Liver (tissue), 9 donors: Measurements from ENCODE around the gene CTU2. TPM values are rescaled to one million over a fixed set of nuclear protein-coding genes. Genes with fewer than 3 reads are reported as not detected.

Experiments
- DNase-seq: peaks from one replicate; pipeline ENCODE4 v3.0.0-alpha.2; 2017; ENCODE audit warnings: low spot score
- H3K27ac ChIP-seq, 2 donors: one replicate each; pipeline ENCODE4 v1.7.0; 2013; ENCODE audit warnings: inconsistent platforms in 2 of 2, low read length in 2 of 2, control low read depth in 1 of 2, low read depth in 1 of 2, mild to moderate bottlenecking in 1 of 2
- H3K27me3 ChIP-seq, 4 donors: one replicate each; pipeline versions ENCODE4 v1.6.1 to v1.7.0; 2013; ENCODE audit warnings: low read length in 3 of 4, inconsistent platforms in 1 of 4, mild to moderate bottlenecking in 1 of 4, moderate library complexity in 1 of 4; ENCODE audit not compliant: control insufficient read depth in 4 of 4, insufficient read depth in 4 of 4
- H3K36me3 ChIP-seq, 4 donors: one replicate each; pipeline versions ENCODE4 v1.6.1 to v1.7.0; 2013; ENCODE audit warnings: low read length in 3 of 4, mild to moderate bottlenecking in 3 of 4, low read depth in 1 of 4, moderate library complexity in 1 of 4; ENCODE audit not compliant: control insufficient read depth in 4 of 4, insufficient read depth in 3 of 4
- H3K4me1 ChIP-seq, 4 donors: one replicate each; pipeline versions ENCODE4 v1.6.1 to v1.7.0; 2013; ENCODE audit warnings: low read length in 3 of 4, mild to moderate bottlenecking in 3 of 4, moderate library complexity in 1 of 4; ENCODE audit not compliant: control insufficient read depth in 4 of 4, insufficient read depth in 4 of 4
- H3K4me3 ChIP-seq, 3 donors: one replicate each; pipeline versions ENCODE4 v1.6.1 to v1.7.0; 2013; ENCODE audit warnings: low read length in 3 of 3, control low read depth in 1 of 3, low read depth in 1 of 3, mild to moderate bottlenecking in 1 of 3
- H3K9ac ChIP-seq, 2 donors: one replicate each; pipeline ENCODE4 v1.7.0; 2013; ENCODE audit warnings: low read length in 2 of 2, mild to moderate bottlenecking in 2 of 2, moderate library complexity in 2 of 2, control low read depth in 1 of 2, low read depth in 1 of 2
- H3K9me3 ChIP-seq, 4 donors: one replicate each; pipeline versions ENCODE4 v1.6.1 to v1.7.0; 2013; ENCODE audit warnings: low read length in 3 of 4; ENCODE audit not compliant: control insufficient read depth in 4 of 4
- ATF3 ChIP-seq: IDR thresholded peaks from 2 replicates; pipeline ENCODE4 v1.6.1; 2016; ENCODE audit warnings: antibody characterized with exemption
- CTCF ChIP-seq: fragments of 150-350 bp; IDR thresholded peaks from 2 replicates; pipeline ENCODE4 v1.5.1; 2017; ENCODE audit warnings: improper control_type of control experiment, low read depth, low read length; ENCODE audit not compliant: missing input control
- EGR1 ChIP-seq, 2 donors: IDR thresholded peaks; 2 replicates each; pipeline ENCODE4 v1.6.1; 2016 to 2018; ENCODE audit warnings: antibody characterized with exemption in 2 of 2, low read depth in 2 of 2
- FOXA2 ChIP-seq: IDR thresholded peaks from 2 replicates; pipeline ENCODE4 v1.6.1; 2016; ENCODE audit warnings: antibody characterized with exemption
- NR2F2 ChIP-seq: IDR thresholded peaks from 2 replicates; pipeline ENCODE4 v1.6.1; 2016; ENCODE audit warnings: antibody characterized with exemption
- RAD21 ChIP-seq, 2 donors: IDR thresholded peaks; 2 replicates each; pipeline ENCODE4 v1.6.1; 2016; ENCODE audit warnings: antibody characterized with exemption in 2 of 2, mild to moderate bottlenecking in 2 of 2
- REST ChIP-seq: IDR thresholded peaks from 2 replicates; pipeline ENCODE4 v1.6.1; 2016; ENCODE audit warnings: antibody characterized with exemption, mild to moderate bottlenecking
- RXRA ChIP-seq, 2 donors: IDR thresholded peaks; 2 replicates each; pipeline ENCODE4 v1.6.1; 2017 to 2018; ENCODE audit warnings: antibody characterized with exemption in 2 of 2, mild to moderate bottlenecking in 1 of 2
- WGBS: extraction: QIAGEN DNeasy Blood & Tissue Kit; methylation state at CpG from one replicate; pipeline ENCODE4 v1.1.7; 2013; 5-methylcytosine and 5-hydroxymethylcytosine counted together
- polyA plus RNA-seq, 2 donors: library from polyadenylated mRNA; stranded (reverse) in 1 of 2; unstranded in 1 of 2; fragments of 200-250 nt in 1 of 2; fragments of >200 nt in 1 of 2; fragmentation: Nextera tagmentation in 1 of 2; extraction: Ambion mirVana in 1 of 2; gene quantifications; one replicate each; pipeline versions ENCODE4 v1.2.1 to v1.2.3, GENCODE V29; 2013 to 2015
- total RNA-seq, 2 donors: library from RNA; depleted of rRNA; stranded (reverse); fragments of >200 nt; gene quantifications; one replicate each; pipeline ENCODE4 v1.2.3, GENCODE V29; 2014
- donor health status: healthy.
- donor health status: healthy.
- donor health status: healthy.
- donor health status: healthy.
- donor health status: healthy.

CTU2 gene
- total and polyA plus RNA-seq, 4 donors = 7.0 to 8.5 (median 7.4) TPM

- Histone ChIP-seq H3K27ac (no peak overlapping the region), H3K9me3 (no peaks in the 10 kb centered on the region), H3K27me3 (no peaks in the 10 kb centered on the region), H3K36me3 (peaks cover 0 to 15% (median 7%) of the 10 kb centered on the region in 4 donors), H3K4me3 (no peak overlapping the region), H3K4me1 (peaks cover 0 to 15% (median 6%) of the 10 kb centered on the region in 4 donors), H3K9ac (no peak overlapping the region)
- no peak for TF ChIP-seq ATF3
- TF ChIP-seq RAD21 (IDR thresholded peaks at IDR 0.05) = peak; percentile 73 to 83
- peak; percentile 82 for TF ChIP-seq CTCF
- TF ChIP-seq RXRA (IDR thresholded peaks at IDR 0.05) = peak in 1 of 2 donors; percentile 51
- TF ChIP-seq NR2F2 = peak; percentile 95
- WGBS = 59% methylated on average over 32 of the region's 32 CpGs
- DNase-seq = peak; percentile 88
Observed at GRCh38 chr16:88743693-88744576, 37.6 kb downstream of the CTU2 start.

GRCh38 chr16:88744577-88745521, 38.5 kb downstream of the CTU2 start:
- Histone ChIP-seq H3K4me3 (no peak overlapping the region), H3K36me3 (peaks cover 0 to 15% (median 7%) of the 10 kb centered on the region in 4 donors), H3K9me3 (no peaks in the 10 kb centered on the region), H3K4me1 (peaks cover 0 to 15% (median 6%) of the 10 kb centered on the region in 4 donors), H3K9ac (no peak overlapping the region), H3K27ac (no peak overlapping the region), H3K27me3 (no peaks in the 10 kb centered on the region)
- 82% methylated on average over 39 of the region's 39 CpGs for WGBS
- TF ChIP-seq CTCF = no peak
- no peak for TF ChIP-seq FOXA2
- TF ChIP-seq EGR1 (IDR thresholded peaks at IDR 0.05; ENCODE audit: low read depth in 2 of 2) = no peak
- TF ChIP-seq REST = no peak
- DNase-seq = no peak
